ENCODE measurements around the gene SEMA4B. TPM values are rescaled to one million over a fixed set of nuclear protein-coding genes. Genes with fewer than 3 reads are reported as not detected.

SEMA4B gene
- total and polyA plus RNA-seq, 2 of the 8 experiments (the other 6 are each of a cell fraction or from before 2014, with no cell fraction given): 42.7 to 43.0 TPM

DNA sequence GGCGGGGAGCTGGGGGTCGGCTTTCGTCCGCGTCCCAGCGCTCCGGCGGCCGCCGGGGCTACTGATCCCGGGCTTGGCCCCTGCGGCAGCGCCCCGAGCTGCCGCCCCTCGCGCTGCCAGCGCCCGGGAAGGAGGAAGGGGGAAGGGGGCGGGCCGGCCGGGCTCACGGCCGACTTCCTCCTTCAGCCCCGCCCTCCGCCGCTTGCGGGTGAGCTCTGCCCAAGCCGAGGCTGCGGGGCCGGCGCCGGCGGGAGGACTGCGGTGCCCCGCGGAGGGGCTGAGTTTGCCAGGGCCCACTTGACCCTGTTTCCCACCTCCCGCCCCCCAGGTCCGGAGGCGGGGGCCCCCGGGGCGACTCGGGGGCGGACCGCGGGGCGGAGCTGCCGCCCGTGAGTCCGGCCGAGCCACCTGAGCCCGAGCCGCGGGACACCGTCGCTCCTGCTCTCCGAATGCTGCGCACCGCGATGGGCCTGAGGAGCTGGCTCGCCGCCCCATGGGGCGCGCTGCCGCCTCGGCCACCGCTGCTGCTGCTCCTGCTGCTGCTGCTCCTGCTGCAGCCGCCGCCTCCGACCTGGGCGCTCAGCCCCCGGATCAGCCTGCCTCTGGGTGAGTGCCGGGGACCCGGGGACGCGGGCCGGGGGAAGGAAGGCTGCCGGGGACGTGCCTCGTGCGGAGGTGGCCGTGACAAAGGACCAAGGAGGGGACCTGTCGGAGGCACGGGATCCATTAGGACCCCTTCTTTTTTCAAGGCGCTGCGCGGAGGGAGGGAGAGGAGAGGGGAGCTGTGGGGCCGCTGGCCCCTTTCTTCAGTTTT is at the start of gene SEMA4B (continued):
- TF ChIP-seq POU5F1 (IDR thresholded peaks at IDR 0.05; ENCODE audit: low read depth, low read length) (no peak), HDAC2 (IDR thresholded peaks at IDR 0.05; ENCODE audit: borderline replicate concordance in 1 of 2, low read depth in 2 of 2, low read length in 2 of 2) (peak in 1 of 2 experiments; percentile 57; a peak in 1 of 4 replicates), NRF1 (IDR thresholded peaks at IDR 0.05; ENCODE audit: low read depth, low read length) (no peak), YY1 (IDR thresholded peaks at IDR 0.05; ENCODE audit: low read depth, low read length) (no peak), EZH2 (IDR thresholded peaks at IDR 0.05; ENCODE audit: low read depth, low read length, severe bottlenecking) (no peak), RBBP5 (IDR thresholded peaks at IDR 0.05; ENCODE audit: borderline replicate concordance, low read depth, low read length) (peak; percentile 56), CHD2 (IDR thresholded peaks at IDR 0.05; ENCODE audit: low read length) (no peak), BACH1 (IDR thresholded peaks at IDR 0.05; ENCODE audit: low read length) (no peak), TCF12 (IDR thresholded peaks at IDR 0.05; ENCODE audit: low read depth, low read length) (no peak), RXRA (IDR thresholded peaks at IDR 0.05; ENCODE audit: insufficient read depth, low read depth, low read length) (no peak), TBP (IDR thresholded peaks at IDR 0.05; ENCODE audit: low read depth, low read length) (0 out of 2 replicates have a peak, but pooled peaks have one; percentile 15), TAF7 (optimal IDR thresholded peaks at IDR 0.05; ENCODE audit: borderline replicate concordance, low read depth, low read length) (no peak), CREB1 (IDR thresholded peaks at IDR 0.05) (no peak), SIRT6 (IDR thresholded peaks at IDR 0.05; ENCODE audit: low read length) (no peak), SP2 (IDR thresholded peaks at IDR 0.05; ENCODE audit: low read length) (no peak), CTBP2 (IDR thresholded peaks at IDR 0.05; ENCODE audit: borderline replicate concordance, insufficient read depth, insufficient read length, low read length) (no peak), CEBPB (IDR thresholded peaks at IDR 0.05; ENCODE audit: low read depth, low read length) (no peak), TEAD4 (IDR thresholded peaks at IDR 0.05; ENCODE audit: low read depth, low read length) (no peak), GTF2F1 (IDR thresholded peaks at IDR 0.05; ENCODE audit: borderline replicate concordance, low read depth, low read length) (no peak), POLR2AphosphoS5 (IDR thresholded peaks at IDR 0.05; ENCODE audit: low read depth, low read length) (no peak), SRF (IDR thresholded peaks at IDR 0.05; ENCODE audit: low read depth, low read length) (no peak), CHD1 (IDR thresholded peaks at IDR 0.05; ENCODE audit: low read depth, low read length) (no peak), SUZ12 (IDR thresholded peaks at IDR 0.05; ENCODE audit: low read length) (no peak)
- TF ChIP-seq, protein P1, sequence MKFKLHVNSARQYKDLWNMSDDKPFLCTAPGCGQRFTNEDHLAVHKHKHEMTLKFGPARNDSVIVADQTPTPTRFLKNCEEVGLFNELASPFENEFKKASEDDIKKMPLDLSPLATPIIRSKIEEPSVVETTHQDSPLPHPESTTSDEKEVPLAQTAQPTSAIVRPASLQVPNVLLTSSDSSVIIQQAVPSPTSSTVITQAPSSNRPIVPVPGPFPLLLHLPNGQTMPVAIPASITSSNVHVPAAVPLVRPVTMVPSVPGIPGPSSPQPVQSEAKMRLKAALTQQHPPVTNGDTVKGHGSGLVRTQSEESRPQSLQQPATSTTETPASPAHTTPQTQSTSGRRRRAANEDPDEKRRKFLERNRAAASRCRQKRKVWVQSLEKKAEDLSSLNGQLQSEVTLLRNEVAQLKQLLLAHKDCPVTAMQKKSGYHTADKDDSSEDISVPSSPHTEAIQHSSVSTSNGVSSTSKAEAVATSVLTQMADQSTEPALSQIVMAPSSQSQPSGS (IDR thresholded peaks at IDR 0.05; ENCODE audit: low read length): no peak
